ENCODE measurements around the gene TENT5C.

Gene TENT5C

DNA sequence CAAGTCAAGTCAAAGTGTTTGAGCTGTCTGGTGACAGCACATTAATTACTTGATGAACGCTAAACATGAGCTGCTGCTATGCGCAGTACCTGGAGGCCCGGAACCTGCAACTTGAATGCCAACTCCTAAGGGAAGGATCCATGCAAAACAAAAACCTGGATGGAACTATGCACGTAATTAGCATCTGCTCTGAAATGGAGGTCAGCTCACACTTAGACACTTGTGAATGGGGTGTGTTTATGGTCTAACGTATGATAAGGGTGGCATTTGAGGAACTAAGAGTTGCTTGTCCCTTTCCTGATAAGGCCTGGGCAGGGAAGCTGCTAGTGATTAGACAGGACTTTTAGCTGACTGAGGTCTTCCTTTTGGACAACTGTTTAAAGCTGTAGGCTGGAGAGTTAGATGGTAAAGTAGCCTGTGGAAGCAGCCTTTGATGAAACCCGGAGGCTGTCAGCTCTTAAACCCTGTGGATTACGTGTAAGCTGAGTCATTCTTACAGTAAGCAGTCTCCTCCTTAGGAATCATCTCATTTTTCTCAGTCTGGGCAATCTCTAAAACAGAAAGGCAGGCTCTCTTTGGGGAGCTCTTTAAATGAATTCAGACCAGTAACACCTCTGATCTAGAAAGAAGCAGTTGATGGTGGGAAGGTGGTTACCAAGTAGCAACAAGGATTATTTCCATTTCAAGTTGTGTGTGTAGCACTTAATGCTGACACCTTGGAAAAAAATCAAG lies 6.8 kb downstream of the TENT5C start:
- no peaks in the 10 kb centered on the region for H3K9me3 ChIP-seq (ENCODE audit: control insufficient read depth, low read length)
- no peaks in the 10 kb centered on the region for H3K36me3 ChIP-seq (ENCODE audit: control insufficient read depth, insufficient read depth, low read length)
- H3K4me1 ChIP-seq (ENCODE audit: control insufficient read depth, insufficient read depth, low read length, poor library complexity, severe bottlenecking), result peaks cover 26% of the 10 kb centered on the region
- no peak for DNase-seq
- H3K27me3 ChIP-seq (replicated peaks; ENCODE audit: control insufficient read depth, insufficient read depth, low read length, poor library complexity, severe bottlenecking), result no peaks in the 10 kb centered on the region
- no peak overlapping the region for H3K4me3 ChIP-seq (ENCODE audit: insufficient read depth, low read depth, low read length, poor library complexity, severe bottlenecking)
- no peak overlapping the region for H3K27ac ChIP-seq (ENCODE audit: insufficient read depth, low read length, poor library complexity, severe bottlenecking)

DNA sequence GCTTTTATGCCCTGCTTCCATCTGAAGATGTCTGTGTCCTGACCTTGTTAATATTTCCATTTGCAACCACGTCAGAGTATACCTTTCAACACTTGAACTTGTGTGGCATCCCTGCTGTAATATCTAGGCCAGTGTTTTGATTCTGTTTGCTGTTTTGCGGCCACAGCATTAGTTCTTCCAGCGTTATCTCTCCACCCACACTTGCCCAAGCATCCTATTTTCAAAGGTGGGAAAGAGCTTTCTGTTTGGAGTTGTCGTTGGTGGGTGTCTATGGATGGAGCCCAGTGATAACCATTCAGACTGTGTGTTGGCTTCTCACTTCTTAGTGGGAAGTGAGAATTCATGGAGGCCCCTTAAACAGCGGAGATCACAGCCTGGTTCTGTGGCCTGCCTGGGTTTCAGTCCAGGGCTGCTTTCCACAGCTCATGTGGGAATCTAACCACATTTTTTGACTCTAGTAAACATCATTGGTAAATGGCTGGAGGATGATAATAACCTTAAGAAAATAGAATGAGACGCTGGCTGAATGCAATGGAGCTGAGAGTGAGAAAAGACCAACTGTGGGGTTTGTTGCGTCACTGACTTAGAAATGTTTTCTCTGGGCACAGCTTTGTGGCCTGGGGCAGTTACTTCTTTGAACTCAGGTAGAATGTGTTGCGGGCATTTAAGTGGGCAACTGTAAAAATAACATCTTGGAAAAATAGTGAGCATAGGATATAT lies 7.6 kb downstream of the TENT5C start:
- H3K27me3 ChIP-seq (replicated peaks; ENCODE audit: control insufficient read depth, insufficient read depth, low read length, poor library complexity, severe bottlenecking), result no peaks in the 10 kb centered on the region
- no peak overlapping the region for H3K4me3 ChIP-seq (ENCODE audit: insufficient read depth, low read depth, low read length, poor library complexity, severe bottlenecking)
- DNase-seq, result no peak
- no peaks in the 10 kb centered on the region for H3K9me3 ChIP-seq (ENCODE audit: control insufficient read depth, low read length)
- H3K27ac ChIP-seq (ENCODE audit: insufficient read depth, low read length, poor library complexity, severe bottlenecking), result no peak overlapping the region
- no peaks in the 10 kb centered on the region for H3K36me3 ChIP-seq (ENCODE audit: control insufficient read depth, insufficient read depth, low read length)
- H3K4me1 ChIP-seq (ENCODE audit: control insufficient read depth, insufficient read depth, low read length, poor library complexity, severe bottlenecking), result peaks cover 21% of the 10 kb centered on the region

GRCh38 chr1:117613969-117614729 lies 8.3 kb downstream of the TENT5C start:
- Histone ChIP-seq H3K36me3 (ENCODE audit: control insufficient read depth, insufficient read depth, low read length) (no peaks in the 10 kb centered on the region), H3K27ac (ENCODE audit: insufficient read depth, low read length, poor library complexity, severe bottlenecking) (no peak overlapping the region), H3K4me3 (ENCODE audit: insufficient read depth, low read depth, low read length, poor library complexity, severe bottlenecking) (no peak overlapping the region), H3K4me1 (ENCODE audit: control insufficient read depth, insufficient read depth, low read length, poor library complexity, severe bottlenecking) (peaks cover 21% of the 10 kb centered on the region), H3K9me3 (ENCODE audit: control insufficient read depth, low read length) (no peaks in the 10 kb centered on the region), H3K27me3 (replicated peaks; ENCODE audit: control insufficient read depth, insufficient read depth, low read length, poor library complexity, severe bottlenecking) (no peaks in the 10 kb centered on the region)
- DNase-seq, result no peak

DNA sequence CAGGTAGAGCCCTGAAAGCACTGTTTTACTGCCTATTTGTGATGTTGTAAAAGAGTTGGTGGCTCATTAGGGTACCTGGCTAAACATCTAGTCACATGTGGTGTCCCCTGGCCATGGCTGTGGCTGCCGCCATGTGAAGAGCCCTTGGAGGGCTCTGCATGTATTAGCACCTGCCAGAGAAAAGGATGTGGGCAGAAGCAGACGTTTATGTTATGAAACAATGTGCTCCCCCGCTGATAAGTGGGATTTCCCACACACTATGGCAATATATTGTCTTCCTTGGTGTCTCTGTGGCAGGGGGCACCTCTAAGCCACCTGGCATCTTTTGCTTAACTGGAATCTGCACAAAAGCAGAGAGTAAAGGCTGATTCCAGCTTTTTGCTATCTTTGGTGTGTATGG lies 9.6 kb downstream of the TENT5C start:
- H3K27ac ChIP-seq (ENCODE audit: insufficient read depth, low read length, poor library complexity, severe bottlenecking), result no peak overlapping the region
- no peak overlapping the region for H3K4me3 ChIP-seq (ENCODE audit: insufficient read depth, low read depth, low read length, poor library complexity, severe bottlenecking)
- H3K36me3 ChIP-seq (ENCODE audit: control insufficient read depth, insufficient read depth, low read length), result no peaks in the 10 kb centered on the region
- no peaks in the 10 kb centered on the region for H3K27me3 ChIP-seq (replicated peaks; ENCODE audit: control insufficient read depth, insufficient read depth, low read length, poor library complexity, severe bottlenecking)
- H3K4me1 ChIP-seq (ENCODE audit: control insufficient read depth, insufficient read depth, low read length, poor library complexity, severe bottlenecking), result peaks cover 21% of the 10 kb centered on the region
- H3K9me3 ChIP-seq (ENCODE audit: control insufficient read depth, low read length), result no peaks in the 10 kb centered on the region
- peak; percentile 14 to 20 (median 17) for DNase-seq

DNA sequence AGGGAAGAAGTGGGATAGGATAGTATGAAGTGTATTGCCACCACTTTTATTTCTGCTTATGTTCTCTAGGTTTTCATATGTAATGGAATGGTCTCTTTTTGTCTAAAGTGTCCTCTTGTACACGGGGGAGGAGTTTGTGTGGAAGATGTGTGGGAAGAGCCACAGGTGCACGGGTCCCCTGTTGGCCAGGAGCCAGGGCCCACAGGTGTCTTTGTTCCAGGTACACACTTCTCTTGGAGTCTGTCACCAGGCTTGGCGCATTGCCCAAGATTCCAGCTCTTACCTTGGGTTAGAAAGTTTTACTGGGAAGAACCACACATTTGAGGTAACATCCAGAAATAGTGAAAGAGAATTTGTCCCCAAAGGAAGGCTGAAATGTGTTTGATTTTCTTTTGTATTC lies 10.5 kb downstream of the TENT5C start:
- H3K4me3 ChIP-seq (ENCODE audit: insufficient read depth, low read depth, low read length, poor library complexity, severe bottlenecking), result no peak overlapping the region
- H3K36me3 ChIP-seq (ENCODE audit: control insufficient read depth, insufficient read depth, low read length), result no peaks in the 10 kb centered on the region
- DNase-seq, result no peak
- H3K27ac ChIP-seq (ENCODE audit: insufficient read depth, low read length, poor library complexity, severe bottlenecking), result no peak overlapping the region
- H3K4me1 ChIP-seq (ENCODE audit: control insufficient read depth, insufficient read depth, low read length, poor library complexity, severe bottlenecking), result peaks cover 21% of the 10 kb centered on the region
- no peaks in the 10 kb centered on the region for H3K9me3 ChIP-seq (ENCODE audit: control insufficient read depth, low read length)
- H3K27me3 ChIP-seq (replicated peaks; ENCODE audit: control insufficient read depth, insufficient read depth, low read length, poor library complexity, severe bottlenecking), result no peaks in the 10 kb centered on the region

- H3K27ac ChIP-seq (ENCODE audit: insufficient read depth, low read length, poor library complexity, severe bottlenecking), result no peak overlapping the region
- no peaks in the 10 kb centered on the region for H3K27me3 ChIP-seq (replicated peaks; ENCODE audit: control insufficient read depth, insufficient read depth, low read length, poor library complexity, severe bottlenecking)
- H3K36me3 ChIP-seq (ENCODE audit: control insufficient read depth, insufficient read depth, low read length), result peaks cover under 1% of the 10 kb centered on the region
- H3K9me3 ChIP-seq (ENCODE audit: control insufficient read depth, low read length), result no peaks in the 10 kb centered on the region
- H3K4me3 ChIP-seq (ENCODE audit: insufficient read depth, low read depth, low read length, poor library complexity, severe bottlenecking), result no peak overlapping the region
- H3K4me1 ChIP-seq (ENCODE audit: control insufficient read depth, insufficient read depth, low read length, poor library complexity, severe bottlenecking), result peaks cover 21% of the 10 kb centered on the region
- no peak for DNase-seq
These were observed 11.1 kb downstream of the TENT5C start for GRCh38 chr1:117616967-117617366.

GRCh38 chr1:117618450-117619122 lies 12.7 kb downstream of the TENT5C start:
- Histone ChIP-seq H3K27ac (ENCODE audit: insufficient read depth, low read length, poor library complexity, severe bottlenecking) (no peak overlapping the region), H3K4me3 (ENCODE audit: insufficient read depth, low read depth, low read length, poor library complexity, severe bottlenecking) (no peak overlapping the region), H3K27me3 (replicated peaks; ENCODE audit: control insufficient read depth, insufficient read depth, low read length, poor library complexity, severe bottlenecking) (no peaks in the 10 kb centered on the region), H3K4me1 (ENCODE audit: control insufficient read depth, insufficient read depth, low read length, poor library complexity, severe bottlenecking) (peaks cover 17% of the 10 kb centered on the region), H3K9me3 (ENCODE audit: control insufficient read depth, low read length) (no peaks in the 10 kb centered on the region), H3K36me3 (ENCODE audit: control insufficient read depth, insufficient read depth, low read length) (peaks cover 10% of the 10 kb centered on the region)
- no peak for DNase-seq

DNA sequence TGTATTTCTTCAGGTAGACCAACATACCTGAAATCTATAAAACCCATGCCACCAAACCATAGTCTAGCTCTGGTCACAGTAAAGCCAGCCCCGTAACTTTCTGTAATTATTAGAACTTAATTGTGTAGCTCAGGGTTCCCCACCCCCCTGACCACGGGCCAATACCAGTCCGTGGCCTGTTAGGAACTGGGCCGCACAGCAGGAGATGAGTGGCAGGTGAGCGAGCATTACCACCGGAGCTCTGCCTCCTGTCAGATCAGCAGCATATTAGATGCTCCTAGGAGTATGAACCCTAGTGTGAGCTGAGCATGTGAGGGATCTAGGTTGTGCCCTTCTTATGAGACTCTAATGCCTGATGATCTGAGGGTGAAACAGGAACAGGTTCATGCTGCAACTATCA lies 14.6 kb downstream of the TENT5C start:
- Histone ChIP-seq H3K36me3 (ENCODE audit: control insufficient read depth, insufficient read depth, low read length) (peaks cover 20% of the 10 kb centered on the region), H3K4me3 (ENCODE audit: insufficient read depth, low read depth, low read length, poor library complexity, severe bottlenecking) (no peak overlapping the region), H3K9me3 (ENCODE audit: control insufficient read depth, low read length) (no peaks in the 10 kb centered on the region), H3K27ac (ENCODE audit: insufficient read depth, low read length, poor library complexity, severe bottlenecking) (no peak overlapping the region), H3K4me1 (ENCODE audit: control insufficient read depth, insufficient read depth, low read length, poor library complexity, severe bottlenecking) (peaks cover 8% of the 10 kb centered on the region), H3K27me3 (replicated peaks; ENCODE audit: control insufficient read depth, insufficient read depth, low read length, poor library complexity, severe bottlenecking) (no peaks in the 10 kb centered on the region)
- no peak for DNase-seq

DNA sequence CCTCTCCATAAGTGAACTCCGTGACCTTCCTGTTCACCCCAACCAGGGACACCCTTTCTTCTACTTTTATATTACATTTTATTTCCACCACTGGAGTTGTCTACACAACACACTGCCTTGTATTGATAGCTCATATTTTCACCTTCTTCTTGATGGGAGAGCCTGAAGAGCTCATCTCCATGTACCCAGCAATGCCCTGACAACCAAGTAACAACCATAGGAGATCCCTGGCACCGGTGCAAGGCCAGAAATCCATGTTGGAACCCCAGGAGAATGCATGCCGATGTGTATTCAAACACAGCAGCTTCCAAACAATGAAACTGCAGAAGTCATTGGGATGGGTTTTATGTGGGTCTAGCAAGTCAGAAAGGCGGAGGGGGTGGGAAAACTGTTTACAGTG lies 15.5 kb downstream of the TENT5C start:
- peaks cover 6% of the 10 kb centered on the region for H3K4me1 ChIP-seq (ENCODE audit: control insufficient read depth, insufficient read depth, low read length, poor library complexity, severe bottlenecking)
- no peak for DNase-seq
- peaks cover 20% of the 10 kb centered on the region for H3K36me3 ChIP-seq (ENCODE audit: control insufficient read depth, insufficient read depth, low read length)
- H3K9me3 ChIP-seq (ENCODE audit: control insufficient read depth, low read length), result no peaks in the 10 kb centered on the region
- no peak overlapping the region for H3K27ac ChIP-seq (ENCODE audit: insufficient read depth, low read length, poor library complexity, severe bottlenecking)
- H3K27me3 ChIP-seq (replicated peaks; ENCODE audit: control insufficient read depth, insufficient read depth, low read length, poor library complexity, severe bottlenecking), result no peaks in the 10 kb centered on the region
- no peak overlapping the region for H3K4me3 ChIP-seq (ENCODE audit: insufficient read depth, low read depth, low read length, poor library complexity, severe bottlenecking)

Measured in effector memory CD4-positive, alpha-beta T cell (primary cell).